ENCODE measurements around the gene SLC25A33.

The SLC25A33 gene

GRCh38 chr1:9602794-9603167 lies 63.5 kb downstream of the SLC25A33 start:
- no peak for DNase-seq (ENCODE audit: low read depth in 1 of 2, low spot score in 1 of 2)
- Histone ChIP-seq H3K27me3 (ENCODE audit: insufficient read depth, poor library complexity, severe bottlenecking) (no peaks in the 10 kb centered on the region), H3K27ac (replicated peaks) (no peak overlapping the region), H3K4me3 (replicated peaks; ENCODE audit: insufficient read depth, low read length) (no peak overlapping the region)
- no peak for TF ChIP-seq SPI1 (IDR thresholded peaks at IDR 0.05; ENCODE audit: borderline replicate concordance, low read depth)

GRCh38 chr1:9603307-9603706 lies 64.0 kb downstream of the SLC25A33 start:
- TF ChIP-seq REST (IDR thresholded peaks at IDR 0.05; ENCODE audit: insufficient replicate concordance, low read depth) (no peak), POLR2AphosphoS5 (IDR thresholded peaks at IDR 0.05; ENCODE audit: low read depth) (no peak)
- no peak overlapping the region for H3K27ac ChIP-seq (replicated peaks)
- no peak overlapping the region for H3K4me3 ChIP-seq (replicated peaks; ENCODE audit: insufficient read depth, low read length)
- DNase-seq (ENCODE audit: low read depth in 1 of 2, low spot score in 1 of 2): no peak
- H3K27me3 ChIP-seq (ENCODE audit: insufficient read depth, poor library complexity, severe bottlenecking): no peaks in the 10 kb centered on the region

- TF ChIP-seq REST (IDR thresholded peaks at IDR 0.05; ENCODE audit: insufficient replicate concordance, low read depth): no peak
- no peak for TF ChIP-seq SPI1 (IDR thresholded peaks at IDR 0.05; ENCODE audit: borderline replicate concordance, low read depth)
- no peak for TF ChIP-seq POLR2AphosphoS5 (IDR thresholded peaks at IDR 0.05; ENCODE audit: low read depth)
- no peak for TF ChIP-seq GABPA (IDR thresholded peaks at IDR 0.05; ENCODE audit: low read depth)
- TF ChIP-seq CTCF (IDR thresholded peaks at IDR 0.05; ENCODE audit: insufficient read depth, low read length): no peak
- H3K4me3 ChIP-seq (replicated peaks; ENCODE audit: insufficient read depth, low read length): no peak overlapping the region
- H3K27me3 ChIP-seq (ENCODE audit: insufficient read depth, poor library complexity, severe bottlenecking): no peaks in the 10 kb centered on the region
- H3K27ac ChIP-seq (replicated peaks): no peak overlapping the region
- no peak for DNase-seq (ENCODE audit: low read depth in 1 of 2, low spot score in 1 of 2)
These were observed 64.8 kb downstream of the SLC25A33 start for GRCh38 chr1:9603766-9604753.

- TF ChIP-seq SPI1 (IDR thresholded peaks at IDR 0.05; ENCODE audit: borderline replicate concordance, low read depth) (no peak), GABPA (IDR thresholded peaks at IDR 0.05; ENCODE audit: low read depth) (no peak)
- DNase-seq (ENCODE audit: low read depth in 1 of 2, low spot score in 1 of 2): no peak
- Histone ChIP-seq H3K4me3 (replicated peaks; ENCODE audit: insufficient read depth, low read length) (no peak overlapping the region), H3K27ac (replicated peaks) (no peak overlapping the region), H3K27me3 (ENCODE audit: insufficient read depth, poor library complexity, severe bottlenecking) (no peaks in the 10 kb centered on the region)
These were observed 65.6 kb downstream of the SLC25A33 start for GRCh38 chr1:9604836-9605235.

- no peak for TF ChIP-seq SPI1 (IDR thresholded peaks at IDR 0.05; ENCODE audit: borderline replicate concordance, low read depth)
- TF ChIP-seq REST (IDR thresholded peaks at IDR 0.05; ENCODE audit: insufficient replicate concordance, low read depth): no peak
- no peak for TF ChIP-seq GABPA (IDR thresholded peaks at IDR 0.05; ENCODE audit: low read depth)
- no peak for TF ChIP-seq POLR2AphosphoS5 (IDR thresholded peaks at IDR 0.05; ENCODE audit: low read depth)
- no peak for TF ChIP-seq CTCF (IDR thresholded peaks at IDR 0.05; ENCODE audit: insufficient read depth, low read length)
- H3K27me3 ChIP-seq (ENCODE audit: insufficient read depth, poor library complexity, severe bottlenecking): no peaks in the 10 kb centered on the region
These were observed 66.7 kb downstream of the SLC25A33 start for GRCh38 chr1:9605946-9606455.

More at GRCh38 chr1:9605946-9606455, 66.7 kb downstream of the SLC25A33 start:
- DNase-seq (ENCODE audit: low read depth in 1 of 2, low spot score in 1 of 2): no peak
- Histone ChIP-seq H3K27ac (replicated peaks) (no peak overlapping the region), H3K4me3 (replicated peaks; ENCODE audit: insufficient read depth, low read length) (no peak overlapping the region)
